Measurements from ENCODE around the gene DEPDC4. TPM values are rescaled to one million over a fixed set of nuclear protein-coding genes. Genes with fewer than 3 reads are reported as not detected.

Gene DEPDC4
- total and polyA plus RNA-seq, 10 of the 15 experiments (the other 5 are each of a cell fraction or from before 2014, with no cell fraction given) = 1.5 to 4.7 (median 2.2) TPM

GRCh38 chr12:100279607-100280244, 12.8 kb upstream of the DEPDC4 start (continued):
- TF ChIP-seq IRF3 (IDR thresholded peaks at IDR 0.05) (no peak), E2F8 (IDR thresholded peaks at IDR 0.05; ENCODE audit: low read depth, partially characterized antibody) (no peak), WRNIP1 (IDR thresholded peaks at IDR 0.05; ENCODE audit: borderline replicate concordance, low read depth, low read length) (no peak), NBN (IDR thresholded peaks at IDR 0.05) (no peak), DPF2 (IDR thresholded peaks at IDR 0.05) (no peak), ATF7 (IDR thresholded peaks at IDR 0.05; ENCODE audit: low read depth) (no peak), ZBTB40 (IDR thresholded peaks at IDR 0.05; ENCODE audit: borderline replicate concordance) (no peak), MYC (IDR thresholded peaks at IDR 0.05; ENCODE audit: insufficient read depth, insufficient read length, insufficient replicate concordance, low read length, severe bottlenecking) (no peak), SREBF1 (IDR thresholded peaks at IDR 0.05; ENCODE audit: low read length) (no peak), FOXM1 (IDR thresholded peaks at IDR 0.05; ENCODE audit: low read depth, low read length) (no peak)
